AG08396 (cell line): ENCODE measurements around the gene HK1.
"Not testable (repeated sequence)": the region's sequence is repeated elsewhere in the genome, so short reads cannot be mapped to it uniquely, and the experiment has no call there.

ENCODE experiments used
- DNase-seq: peaks from one replicate; pipeline ENCODE4 v3.0.0; 2012; ENCODE audit warnings: low spot score, mixed read lengths

The HK1 gene

GRCh38 chr10:69254877-69255276 lies 23.4 kb upstream of the HK1 start:
- DNase-seq, result no peak

GRCh38 chr10:69259547-69260243 lies 18.6 kb upstream of the HK1 start:
- no peak for DNase-seq

GRCh38 chr10:69261184-69261583 lies 17.1 kb upstream of the HK1 start:
- no peak for DNase-seq

- DNase-seq, result no peak
These were observed 16.0 kb upstream of the HK1 start for GRCh38 chr10:69262292-69262751.

DNA sequence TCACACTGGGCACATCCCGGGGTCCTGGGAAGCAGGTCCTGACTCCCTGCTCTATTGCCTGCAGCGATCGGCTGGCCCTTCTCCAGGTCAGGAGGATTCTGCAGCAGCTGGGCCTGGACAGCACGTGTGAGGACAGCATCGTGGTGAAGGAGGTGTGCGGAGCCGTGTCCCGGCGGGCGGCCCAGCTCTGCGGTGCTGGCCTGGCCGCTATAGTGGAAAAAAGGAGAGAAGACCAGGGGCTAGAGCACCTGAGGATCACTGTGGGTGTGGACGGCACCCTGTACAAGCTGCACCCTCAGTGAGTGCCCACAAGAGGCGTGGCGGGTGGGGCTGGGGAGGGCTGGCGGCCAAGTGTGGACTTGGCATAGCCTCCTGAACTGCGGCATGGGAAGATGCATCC lies 12.8 kb upstream of the HK1 start:
- DNase-seq, result no peak

DNA sequence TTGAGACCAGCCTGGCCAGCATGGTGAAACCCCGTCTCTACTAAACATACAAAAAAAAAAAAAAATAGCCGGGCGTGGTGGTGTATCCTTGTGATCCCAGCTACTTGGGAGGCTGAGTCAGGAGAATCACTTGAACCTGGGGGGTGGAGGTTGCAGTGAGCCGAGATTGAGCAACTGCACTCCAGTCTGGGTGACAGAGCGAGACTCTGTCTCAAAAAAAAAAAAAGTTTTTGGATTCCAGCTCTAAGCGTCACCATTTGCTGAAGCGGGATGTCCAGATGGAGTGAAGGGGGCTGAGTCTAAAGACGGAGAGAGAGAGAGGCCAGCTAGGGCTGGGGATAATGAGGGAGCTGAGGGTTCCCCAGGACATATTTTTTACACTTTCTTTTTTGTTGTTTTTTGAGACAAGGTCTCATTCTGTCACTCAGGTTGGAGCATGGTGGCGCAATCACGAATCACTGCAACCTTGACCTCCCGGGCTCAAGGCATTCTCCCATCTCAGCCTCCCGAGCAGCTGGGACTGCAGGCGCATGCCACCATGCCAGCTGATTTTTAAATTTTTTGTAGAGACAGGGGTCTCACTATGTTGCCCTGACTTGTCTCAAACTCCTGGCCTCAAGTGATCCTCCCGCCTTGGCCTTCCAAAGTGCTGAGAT lies 9.4 kb upstream of the HK1 start:
- DNase-seq, result no peak

GRCh38 chr10:69269761-69270160 lies 8.5 kb upstream of the HK1 start:
- no peak for DNase-seq

- no peak for DNase-seq
These were observed 7.3 kb upstream of the HK1 start for GRCh38 chr10:69270990-69271389.

DNA sequence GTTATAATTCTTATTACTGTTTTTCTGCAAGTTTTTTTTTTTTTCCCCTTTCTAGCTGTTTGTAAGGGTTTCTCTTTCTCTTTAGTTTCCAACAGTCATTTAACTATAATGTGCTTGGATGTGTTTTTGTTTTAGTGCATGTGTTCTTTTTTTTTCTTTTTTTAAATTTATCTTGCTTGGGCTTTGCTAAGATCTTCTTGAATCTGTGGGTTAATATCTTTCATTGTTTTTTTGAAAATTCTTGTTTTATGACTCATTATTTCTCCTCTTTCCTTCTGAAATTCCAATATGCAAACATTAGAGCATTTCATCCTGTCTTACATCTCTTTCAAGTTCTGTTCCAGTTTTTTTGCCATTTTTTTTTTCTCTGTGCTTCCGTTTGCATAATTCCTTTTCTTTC lies 5.7 kb upstream of the HK1 start:
- no peak for DNase-seq

- no peak for DNase-seq
These were observed 2.9 kb upstream of the HK1 start for GRCh38 chr10:69275444-69275843.

DNA sequence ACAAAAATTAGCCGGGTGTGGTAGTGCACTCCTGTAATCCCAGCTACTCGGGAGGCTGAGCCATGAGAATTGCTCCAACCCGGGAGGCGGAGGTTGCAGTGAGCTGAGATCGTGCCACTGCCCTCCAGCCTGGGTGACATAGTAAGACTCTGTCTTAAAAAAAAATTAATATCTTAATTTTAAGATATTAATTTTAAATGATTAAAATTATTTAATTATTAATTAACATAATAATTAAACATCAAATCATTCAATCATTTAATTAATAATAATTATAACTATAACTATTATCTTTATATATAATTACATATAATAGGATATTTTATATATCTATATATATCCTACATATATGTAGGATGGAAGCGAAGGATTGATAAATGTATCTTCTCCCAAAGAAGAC lies 1.8 kb upstream of the HK1 start:
- no peak for DNase-seq

GRCh38 chr10:69279110-69279509 lies 814 bp downstream of the HK1 start:
- DNase-seq, result no peak

DNA sequence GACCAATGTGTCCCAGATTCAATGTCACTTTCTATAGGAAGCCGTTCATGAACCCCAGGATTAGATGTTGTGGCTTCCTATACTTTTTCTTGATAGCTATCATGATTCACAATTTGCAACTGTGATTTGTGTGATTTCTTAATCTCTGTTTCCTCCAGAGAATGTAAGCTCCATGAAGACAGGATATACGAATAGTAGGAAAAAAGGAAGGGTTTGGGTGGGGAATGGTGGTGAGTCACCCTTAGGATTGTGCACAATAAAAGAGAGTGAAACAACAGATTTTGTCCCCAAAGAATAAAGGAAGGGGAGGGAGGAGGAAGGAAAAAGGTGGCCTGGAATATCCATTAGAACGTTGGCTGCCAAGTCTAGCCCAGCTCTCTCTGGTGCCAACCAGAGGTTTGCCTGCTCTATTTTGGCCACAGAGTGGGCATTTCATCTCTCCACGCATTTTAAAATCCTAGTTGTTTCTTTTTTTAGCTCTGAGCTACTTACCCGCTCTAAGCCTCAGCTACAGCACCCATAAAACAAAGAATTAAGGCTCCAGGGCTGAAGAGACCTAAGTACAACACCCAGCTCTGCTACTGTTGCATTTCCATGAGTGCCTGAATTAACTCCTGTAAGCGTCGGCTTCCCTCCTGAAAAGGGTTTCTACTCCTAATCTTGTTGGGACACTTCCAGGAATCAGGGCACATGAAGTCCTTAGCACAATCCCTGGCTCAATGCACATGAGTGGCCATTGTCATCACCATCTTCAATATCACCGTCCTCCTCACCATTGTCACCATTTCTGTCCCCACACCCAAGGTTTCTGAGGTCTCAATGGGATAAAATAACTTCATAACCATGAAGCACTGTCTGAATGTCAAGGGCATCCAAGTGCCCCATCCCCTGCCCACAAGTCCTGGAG lies 3.5 kb downstream of the HK1 start:
- DNase-seq, result no peak

DNA sequence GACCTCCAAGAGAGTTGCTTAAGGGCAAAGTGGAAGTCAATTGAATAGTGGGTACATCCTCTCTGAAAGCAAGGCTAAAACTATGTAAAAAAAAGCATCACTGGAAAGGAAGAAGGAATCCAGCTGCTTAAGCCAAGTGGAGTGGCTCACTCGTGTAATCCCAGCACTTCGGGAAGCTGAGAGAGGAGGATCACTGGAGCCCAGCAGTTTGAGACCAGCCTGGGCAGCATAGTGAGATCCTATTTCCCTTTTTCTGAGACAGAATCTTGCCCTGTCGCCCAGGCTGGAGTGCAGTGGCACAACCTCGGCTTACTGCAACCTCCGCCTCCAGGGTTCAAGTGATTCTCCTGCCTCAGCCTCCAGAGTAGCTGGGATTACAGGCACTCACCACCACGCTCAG lies 6.1 kb downstream of the HK1 start:
- DNase-seq, result not testable (repeated sequence)

DNA sequence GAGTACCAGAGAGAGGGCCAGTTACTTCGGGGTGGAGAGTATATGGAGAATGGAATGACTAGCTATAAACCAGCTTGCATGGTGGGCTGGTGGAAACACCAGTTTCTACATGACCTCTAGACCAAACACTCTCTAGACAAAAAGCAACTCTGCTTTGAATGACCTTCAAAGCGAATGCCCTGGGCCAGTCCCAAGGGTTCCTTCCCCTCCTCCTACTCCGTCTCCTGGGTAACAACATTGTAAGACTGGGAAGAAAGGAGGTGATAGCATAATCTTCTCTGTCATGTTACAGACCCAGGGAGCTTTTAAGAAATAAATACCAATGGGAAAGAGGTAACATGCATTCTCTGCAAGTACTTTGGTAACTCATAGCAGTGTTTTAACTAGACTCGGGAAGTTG lies 7.4 kb downstream of the HK1 start:
- DNase-seq, result no peak

- no peak for DNase-seq
These were observed 8.9 kb downstream of the HK1 start for GRCh38 chr10:69287181-69287580.

- no peak for DNase-seq
These were observed 12.7 kb downstream of the HK1 start for GRCh38 chr10:69290993-69291392.

GRCh38 chr10:69292459-69292858 lies 14.2 kb downstream of the HK1 start:
- DNase-seq, result no peak

DNA sequence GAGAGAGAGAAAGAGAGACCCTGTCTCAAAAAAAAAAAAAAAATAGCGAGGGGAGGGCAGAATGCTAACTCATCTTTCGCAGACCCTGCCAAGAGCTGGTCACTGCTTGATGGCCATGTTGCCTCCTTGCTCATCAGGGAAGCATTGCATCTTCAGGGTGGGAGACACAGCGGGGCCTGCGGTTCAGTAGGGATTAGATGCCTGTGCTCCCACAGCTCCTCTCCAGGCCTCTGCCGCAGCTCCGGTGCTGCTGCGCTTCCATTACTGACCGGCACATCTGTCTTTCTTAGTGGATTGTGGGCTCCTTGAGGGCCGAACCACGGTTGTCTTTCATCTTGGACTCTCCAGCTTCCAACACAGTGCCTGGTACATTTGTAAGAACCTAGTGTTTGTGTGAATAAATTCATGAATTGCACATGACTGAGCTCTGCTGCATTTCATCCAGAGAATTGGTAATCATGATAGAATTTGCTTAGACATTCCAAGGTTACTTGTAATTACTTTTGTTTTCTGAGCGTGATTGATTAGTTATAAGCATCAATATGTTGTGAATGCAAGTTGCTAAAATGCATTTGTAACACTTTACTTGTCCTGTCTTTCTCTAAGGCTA lies 16.8 kb downstream of the HK1 start:
- DNase-seq, result no peak

- DNase-seq, result no peak
These were observed 25.3 kb downstream of the HK1 start for GRCh38 chr10:69303632-69304051.

GRCh38 chr10:69306421-69306820 lies 28.1 kb downstream of the HK1 start:
- no peak for DNase-seq

DNA sequence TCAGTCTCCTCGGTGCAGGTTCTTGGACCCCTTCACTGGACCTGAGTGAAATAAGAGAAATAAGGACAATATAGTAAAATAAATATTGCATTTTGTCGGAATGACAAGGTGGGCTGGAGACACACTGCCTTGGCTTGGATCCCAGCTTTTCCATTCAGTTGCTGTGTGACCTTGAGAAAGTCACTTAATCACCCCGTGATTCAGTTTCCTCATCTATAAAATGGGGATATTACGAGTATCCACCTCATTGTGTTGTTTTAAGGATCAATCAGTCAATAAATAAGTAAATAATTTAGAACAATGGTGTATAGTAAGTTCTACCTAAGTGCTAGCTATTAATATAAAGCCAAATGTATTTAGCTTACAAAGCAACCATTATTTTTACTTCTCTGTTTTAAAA lies 29.1 kb downstream of the HK1 start:
- DNase-seq, result no peak
